GM20000 (cell line): ENCODE results near the gene FAM234B.
A peak's percentile ranks its signal among the peaks of the same experiment; 100 is the strongest.

Experiments
- DNase-seq: peaks from one replicate; pipeline ENCODE4 v3.0.0; 2012; ENCODE audit warnings: low spot score
- TF ChIP-seq, protein P1 (sequence below): IDR thresholded peaks from 2 replicates; pipeline ENCODE4 v1.5.1; 2012; ENCODE audit warnings: mild to moderate bottlenecking, control low read depth; ENCODE audit errors: extremely low read depth, missing control alignments

The FAM234B gene

DNA sequence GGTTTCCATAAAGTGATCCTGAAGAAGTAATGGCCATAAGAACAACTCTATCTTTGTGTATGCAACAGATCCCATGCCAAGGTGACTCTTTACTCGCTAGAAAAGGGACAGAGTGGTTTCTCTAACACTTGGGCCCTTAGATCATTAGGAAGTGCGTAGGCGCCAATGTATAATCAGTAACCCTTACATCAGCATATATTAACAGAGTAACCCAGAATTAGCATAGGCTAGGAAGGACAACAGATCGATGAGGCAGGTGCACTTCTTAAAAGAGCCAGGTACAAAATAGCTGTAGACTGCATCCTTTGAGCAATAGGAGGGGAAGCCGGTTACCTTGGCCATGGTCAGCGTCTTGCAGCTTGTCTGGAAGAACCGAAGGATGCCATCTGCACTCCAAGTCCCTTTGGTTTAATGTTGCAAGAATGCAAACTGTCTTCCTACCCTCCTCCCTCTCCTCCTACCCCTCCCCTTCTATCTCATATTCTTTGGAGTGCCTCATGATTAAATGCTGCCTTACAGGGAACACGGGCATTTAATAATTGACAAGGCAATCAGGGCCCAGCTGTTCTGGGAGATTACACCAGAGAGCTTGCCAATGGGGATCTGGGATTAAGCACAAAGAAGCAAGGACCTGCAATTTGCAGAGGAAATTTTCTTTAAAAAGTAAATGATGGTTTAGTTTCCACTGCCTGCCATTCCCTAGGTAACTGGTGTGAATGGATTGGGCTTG, 51.2 kb downstream of the FAM234B start:
- DNase-seq, result no peak
- TF ChIP-seq, protein P1, sequence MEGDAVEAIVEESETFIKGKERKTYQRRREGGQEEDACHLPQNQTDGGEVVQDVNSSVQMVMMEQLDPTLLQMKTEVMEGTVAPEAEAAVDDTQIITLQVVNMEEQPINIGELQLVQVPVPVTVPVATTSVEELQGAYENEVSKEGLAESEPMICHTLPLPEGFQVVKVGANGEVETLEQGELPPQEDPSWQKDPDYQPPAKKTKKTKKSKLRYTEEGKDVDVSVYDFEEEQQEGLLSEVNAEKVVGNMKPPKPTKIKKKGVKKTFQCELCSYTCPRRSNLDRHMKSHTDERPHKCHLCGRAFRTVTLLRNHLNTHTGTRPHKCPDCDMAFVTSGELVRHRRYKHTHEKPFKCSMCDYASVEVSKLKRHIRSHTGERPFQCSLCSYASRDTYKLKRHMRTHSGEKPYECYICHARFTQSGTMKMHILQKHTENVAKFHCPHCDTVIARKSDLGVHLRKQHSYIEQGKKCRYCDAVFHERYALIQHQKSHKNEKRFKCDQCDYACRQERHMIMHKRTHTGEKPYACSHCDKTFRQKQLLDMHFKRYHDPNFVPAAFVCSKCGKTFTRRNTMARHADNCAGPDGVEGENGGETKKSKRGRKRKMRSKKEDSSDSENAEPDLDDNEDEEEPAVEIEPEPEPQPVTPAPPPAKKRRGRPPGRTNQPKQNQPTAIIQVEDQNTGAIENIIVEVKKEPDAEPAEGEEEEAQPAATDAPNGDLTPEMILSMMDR, result no peak

DNA sequence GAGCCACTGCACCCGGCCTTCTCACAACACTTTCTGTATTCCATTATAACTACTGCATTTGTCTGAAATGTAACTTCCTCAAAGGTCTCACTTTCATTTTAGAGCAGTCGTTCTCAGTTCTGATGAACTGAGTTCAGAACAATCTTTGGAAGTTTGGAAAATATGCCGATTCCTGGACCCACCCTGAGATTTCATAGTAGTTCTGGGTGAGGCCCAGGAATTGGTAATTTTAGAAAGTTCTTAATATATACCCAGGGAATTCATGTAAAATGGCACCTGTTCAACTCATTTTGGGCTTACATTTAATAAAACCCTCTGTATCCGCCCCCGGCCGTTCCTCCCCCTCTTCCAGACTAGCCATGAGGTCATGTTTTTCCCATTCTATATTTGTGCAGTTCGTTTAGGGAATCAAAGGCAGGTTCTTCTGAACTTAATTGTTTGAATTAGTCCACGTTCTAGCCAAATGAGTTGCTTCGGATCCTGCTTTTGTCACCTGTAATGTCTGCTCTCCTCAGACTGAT, 53.4 kb downstream of the FAM234B start:
- no peak for DNase-seq
- TF ChIP-seq, protein P1, result no peak

DNA sequence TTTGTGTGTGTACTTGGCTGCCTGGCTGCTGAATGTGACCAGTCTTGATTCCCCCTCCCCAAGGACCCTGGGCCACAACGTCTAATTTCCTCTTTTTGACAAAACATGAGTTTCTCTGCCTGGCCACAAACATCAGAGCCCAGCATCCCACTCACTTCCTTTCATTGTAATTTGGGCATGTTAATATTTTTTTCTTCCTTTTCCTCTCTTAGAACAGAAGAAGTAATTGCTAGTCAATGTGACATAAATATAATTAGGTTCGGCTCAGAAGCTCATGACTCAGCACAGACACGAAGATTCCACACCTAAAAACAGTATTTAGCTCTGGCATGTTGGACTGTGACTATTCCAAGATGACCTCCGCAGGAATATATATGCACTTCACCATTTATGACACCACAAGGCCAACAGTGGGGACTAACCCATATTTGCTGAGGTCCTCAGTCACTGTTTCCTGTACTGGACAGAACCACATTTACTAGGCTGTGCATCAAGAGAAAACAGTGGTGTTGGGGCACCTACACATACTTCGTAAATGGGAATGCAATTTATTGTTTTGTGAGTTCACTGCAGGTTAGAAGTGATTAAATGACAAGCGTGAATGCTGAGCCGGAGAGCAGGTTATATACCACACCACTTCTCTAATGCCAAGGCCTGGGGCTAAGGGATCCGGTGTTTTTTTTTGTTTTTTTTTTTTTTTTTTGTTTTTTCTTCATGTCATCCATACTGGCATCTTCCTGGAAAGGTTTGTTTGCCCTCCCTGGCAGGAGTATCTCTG, 55.1 kb downstream of the FAM234B start:
- DNase-seq, result peak; percentile 36
- TF ChIP-seq, protein P1, result no peak

DNA sequence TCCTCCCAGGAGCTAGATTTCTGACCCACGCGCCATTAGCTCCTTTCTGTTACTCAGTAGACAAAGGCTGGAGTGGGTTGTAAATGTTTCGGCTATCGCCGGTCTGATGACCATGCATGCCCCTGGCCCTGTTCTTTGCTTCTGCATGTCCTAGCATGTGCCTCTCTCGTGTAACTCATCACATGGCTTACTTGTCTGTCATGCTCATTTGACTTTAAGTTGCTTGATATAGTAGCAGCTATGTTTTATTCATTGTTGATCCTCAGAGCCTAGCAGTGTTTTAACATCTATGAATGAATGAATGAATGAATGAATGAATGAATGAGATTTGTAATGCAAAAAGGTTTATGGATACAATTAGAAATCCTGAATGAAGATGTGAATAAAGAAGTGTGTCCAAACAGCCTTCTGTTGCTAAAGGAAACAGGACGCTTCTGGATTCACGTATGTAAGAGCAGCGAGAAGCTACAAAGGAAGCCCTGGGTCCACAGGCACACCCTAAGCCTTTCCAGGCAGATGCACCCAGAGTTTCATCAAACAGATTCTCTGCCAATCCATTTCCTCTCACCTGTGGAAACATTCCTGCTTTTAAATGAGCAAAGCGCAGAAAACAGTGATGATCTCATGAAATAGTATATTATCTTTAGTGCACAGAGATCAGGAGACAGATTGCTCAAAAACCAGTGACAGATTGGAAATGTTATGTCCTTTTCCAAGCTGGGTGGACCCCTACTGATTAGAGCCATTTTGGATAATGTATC, 55.8 kb downstream of the FAM234B start:
- TF ChIP-seq, protein P1, result no peak
- no peak for DNase-seq

DNA sequence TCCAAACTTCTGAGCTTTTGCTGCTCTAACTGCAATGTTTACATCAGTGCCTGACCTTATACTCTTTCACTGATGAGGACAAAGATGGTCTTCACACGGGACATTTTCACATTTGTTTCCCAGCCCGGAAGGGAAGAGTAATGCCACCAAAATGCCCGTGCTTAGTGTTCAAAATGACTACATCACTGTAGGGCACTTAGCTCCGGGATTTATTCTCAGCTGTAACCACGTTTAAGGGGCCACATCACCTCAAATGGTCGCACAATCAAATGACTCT, 56.4 kb downstream of the FAM234B start:
- TF ChIP-seq, protein P1, result no peak
- no peak for DNase-seq

DNA sequence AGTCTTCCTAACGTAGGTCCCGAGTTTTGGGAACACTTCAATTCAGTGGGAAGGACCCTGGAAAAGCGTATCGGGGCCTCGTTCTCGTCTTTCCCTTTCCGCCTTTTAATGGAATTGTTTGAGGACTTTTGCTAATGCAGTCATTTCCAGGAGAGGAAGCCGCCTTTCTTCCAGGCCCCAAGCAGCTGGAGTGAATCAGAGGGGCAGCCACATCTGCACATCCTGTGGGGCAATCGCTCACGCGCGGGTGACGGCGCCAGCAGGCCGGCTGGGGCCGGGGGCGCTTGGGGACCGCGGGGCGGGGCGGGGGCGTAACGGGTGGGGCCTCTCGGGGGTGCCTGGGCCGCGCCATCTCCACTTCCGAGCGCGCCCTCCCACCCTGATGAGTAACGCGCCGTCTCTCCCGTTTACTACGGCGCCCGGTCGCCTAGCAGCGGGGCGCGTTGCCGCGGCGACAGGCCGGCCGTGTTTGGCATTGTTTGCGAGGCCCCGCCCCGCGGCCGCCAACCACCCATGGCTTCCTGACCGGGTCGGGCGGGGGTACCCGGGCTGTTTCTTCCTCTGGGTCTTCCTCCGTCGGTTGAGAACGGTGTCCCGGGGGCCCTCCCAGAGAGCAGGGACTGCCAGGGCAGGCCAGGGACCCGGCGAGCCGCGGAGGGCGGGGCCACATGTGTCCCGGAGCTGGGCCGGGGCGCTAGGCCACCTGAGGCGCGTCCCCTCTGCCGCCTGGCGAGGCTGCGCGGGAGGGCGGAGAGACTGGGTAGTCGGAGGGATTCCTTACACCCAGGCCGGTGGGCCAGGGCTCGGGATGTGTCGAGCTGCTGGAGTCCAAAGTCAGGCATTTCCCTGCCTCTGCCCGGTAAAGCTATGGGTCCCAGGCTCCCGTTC, 56.9 kb downstream of the FAM234B start:
- TF ChIP-seq, protein P1, result no peak
- peak; percentile 89 for DNase-seq
